Measurements from ENCODE around the gene ZBTB20. TPM values are rescaled to one million over a fixed set of nuclear protein-coding genes. Genes with fewer than 3 reads are reported as not detected.

Gene ZBTB20
- total RNA-seq, 1 experiment from 2014 or later: 10.7 TPM

GRCh38 chr3:114646526-114646925, 500.6 kb downstream of the ZBTB20 start:
- Mint-ChIP-seq H3K4me1 (ENCODE audit: insufficient read depth, unreplicated experiment) (peaks cover 18% of the 10 kb centered on the region), H3K27ac (ENCODE audit: low read depth, unreplicated experiment) (no peak overlapping the region), H3K27me3 (ENCODE audit: insufficient read depth, unreplicated experiment) (no peaks in the 10 kb centered on the region), H3K9me3 (ENCODE audit: unreplicated experiment) (no peaks in the 10 kb centered on the region), H3K4me3 (ENCODE audit: unreplicated experiment) (no peak overlapping the region), H3K36me3 (ENCODE audit: insufficient read depth, unreplicated experiment) (no peaks in the 10 kb centered on the region)
- TF ChIP-seq CTCF (IDR thresholded peaks at IDR 0.05; ENCODE audit: unreplicated experiment): no peak
- DNase-seq (ENCODE audit: unreplicated experiment): no peak
- ChIA-PET POLR2A (no interaction called here), CTCF (interaction anchor here (0.7 kb wide), 1 partner anchor 11 kb away, joined by 4 read pairs; no protein-coding TSS in a partner anchor)
- intact Hi-C loops (cut with micrococcal nuclease): no loop called here
- no TSS peak for BruUV-seq (replicated peaks)

- Mint-ChIP-seq H3K36me3 (ENCODE audit: insufficient read depth, unreplicated experiment) (no peaks in the 10 kb centered on the region), H3K27me3 (ENCODE audit: insufficient read depth, unreplicated experiment) (no peaks in the 10 kb centered on the region), H3K4me1 (ENCODE audit: insufficient read depth, unreplicated experiment) (peaks cover 10% of the 10 kb centered on the region), H3K27ac (ENCODE audit: low read depth, unreplicated experiment) (no peak overlapping the region), H3K9me3 (ENCODE audit: unreplicated experiment) (no peaks in the 10 kb centered on the region), H3K4me3 (ENCODE audit: unreplicated experiment) (no peak overlapping the region)
- ChIA-PET POLR2A (no interaction called here), CTCF (no interaction called here)
- intact Hi-C loops (cut with micrococcal nuclease): no loop called here
- DNase-seq (ENCODE audit: unreplicated experiment): no peak
- no peak for TF ChIP-seq CTCF (IDR thresholded peaks at IDR 0.05; ENCODE audit: unreplicated experiment)
- BruUV-seq (replicated peaks): no TSS peak
Measured at GRCh38 chr3:114645392-114645791, 501.7 kb downstream of the ZBTB20 start.

- no peaks in the 10 kb centered on the region for H3K27me3 Mint-ChIP-seq (ENCODE audit: insufficient read depth, unreplicated experiment)
- H3K9me3 Mint-ChIP-seq (ENCODE audit: unreplicated experiment): no peaks in the 10 kb centered on the region
- no peak overlapping the region for H3K4me3 Mint-ChIP-seq (ENCODE audit: unreplicated experiment)
- H3K36me3 Mint-ChIP-seq (ENCODE audit: insufficient read depth, unreplicated experiment): no peaks in the 10 kb centered on the region
- no peak for DNase-seq (ENCODE audit: unreplicated experiment)
- POLR2A ChIA-PET: no interaction called here
- intact Hi-C loops (cut with micrococcal nuclease): no loop called here
- H3K27ac Mint-ChIP-seq (ENCODE audit: low read depth, unreplicated experiment): no peak overlapping the region
- CTCF ChIA-PET: no interaction called here
- no peak for TF ChIP-seq CTCF (IDR thresholded peaks at IDR 0.05; ENCODE audit: unreplicated experiment)
- peaks cover 9% of the 10 kb centered on the region for H3K4me1 Mint-ChIP-seq (ENCODE audit: insufficient read depth, unreplicated experiment)
- BruUV-seq (replicated peaks): no TSS peak
Measured at GRCh38 chr3:114644367-114644766, 502.7 kb downstream of the ZBTB20 start.

GRCh38 chr3:114642951-114643741, 503.9 kb downstream of the ZBTB20 start:
- H3K27ac Mint-ChIP-seq (ENCODE audit: low read depth, unreplicated experiment): no peak overlapping the region
- no peak for DNase-seq (ENCODE audit: unreplicated experiment)

More at GRCh38 chr3:114642951-114643741, 503.9 kb downstream of the ZBTB20 start:
- BruUV-seq (replicated peaks): no TSS peak
- TF ChIP-seq CTCF (IDR thresholded peaks at IDR 0.05; ENCODE audit: unreplicated experiment): no peak
- intact Hi-C loops (cut with micrococcal nuclease): no loop called here
- ChIA-PET POLR2A (interaction anchor here (0.6 kb wide), 1 partner anchor 18 kb away, joined by 3 read pairs; no protein-coding TSS in a partner anchor), CTCF (no interaction called here)
- Mint-ChIP-seq H3K27me3 (ENCODE audit: insufficient read depth, unreplicated experiment) (no peaks in the 10 kb centered on the region), H3K36me3 (ENCODE audit: insufficient read depth, unreplicated experiment) (no peaks in the 10 kb centered on the region), H3K4me3 (ENCODE audit: unreplicated experiment) (no peak overlapping the region), H3K9me3 (ENCODE audit: unreplicated experiment) (no peaks in the 10 kb centered on the region), H3K4me1 (ENCODE audit: insufficient read depth, unreplicated experiment) (no peaks in the 10 kb centered on the region)

Measured in MCF 10A (cell line).